Activated T-cell treated with anti-CD3 and anti-CD28 coated beads for 48 hours (primary cell): Measurements from ENCODE around the gene GDI1.
"Not testable (repeated sequence)": the region's sequence is repeated elsewhere in the genome, so short reads cannot be mapped to it uniquely, and the experiment has no call there.

ENCODE experiments used
- DNase-seq: peaks from one replicate; pipeline ENCODE4 v3.0.0-alpha.2; 2020; ENCODE audit warnings: low read depth

Gene GDI1

GRCh38 chrX:154436983-154437752 lies at the start of gene GDI1:
TSS of gene GDI1 (plus strand) at chrX:154437154. CDS start at chrX:154437255, 101 bp downstream.
- peak; percentile 43 for DNase-seq

DNA sequence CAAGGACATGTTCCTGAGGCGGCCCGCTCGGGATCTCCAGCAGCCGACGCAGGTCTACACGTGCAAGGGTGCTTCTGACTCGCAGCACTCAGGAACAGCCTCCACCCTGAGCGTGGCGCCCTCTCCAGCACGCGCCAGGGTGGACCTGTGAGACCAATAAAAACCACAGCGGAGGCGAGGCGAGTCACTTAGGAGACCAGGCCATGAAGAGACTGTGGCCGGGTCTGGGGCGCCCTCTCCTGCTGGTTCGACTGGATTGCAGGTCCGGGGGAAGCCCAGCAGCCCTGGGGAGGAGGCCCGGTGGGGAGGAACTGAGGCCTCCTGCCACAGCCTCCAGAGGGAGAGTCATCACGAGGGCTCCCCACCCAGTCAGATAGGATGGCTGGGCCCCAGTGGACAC lies 48.9 kb upstream of the GDI1 start:
- not testable (repeated sequence) for DNase-seq

- DNase-seq: not testable (repeated sequence)
These were observed 48.3 kb upstream of the GDI1 start for GRCh38 chrX:154388649-154389048.

GRCh38 chrX:154389812-154390747 lies 46.9 kb upstream of the GDI1 start:
- DNase-seq: not testable (repeated sequence)

DNA sequence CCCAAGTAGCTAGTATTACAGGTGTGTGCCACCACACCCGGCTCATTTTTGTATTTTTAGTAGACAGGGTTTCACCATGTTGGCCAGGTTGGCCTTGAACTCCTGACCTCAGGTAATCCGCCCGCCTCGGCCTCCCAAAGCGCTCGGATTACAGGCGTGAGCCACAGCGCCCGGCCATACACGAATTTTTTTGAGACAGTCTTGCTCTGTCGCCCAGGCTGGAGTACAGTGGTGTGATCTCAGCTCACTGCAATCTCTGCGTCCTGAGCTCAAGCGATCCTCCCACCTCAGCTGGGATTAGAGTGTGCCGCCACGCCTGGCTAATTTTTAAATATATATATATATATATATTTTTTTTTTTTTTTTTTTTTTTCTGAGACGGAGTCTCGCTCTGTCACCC lies 40.6 kb upstream of the GDI1 start:
- not testable (repeated sequence) for DNase-seq

DNA sequence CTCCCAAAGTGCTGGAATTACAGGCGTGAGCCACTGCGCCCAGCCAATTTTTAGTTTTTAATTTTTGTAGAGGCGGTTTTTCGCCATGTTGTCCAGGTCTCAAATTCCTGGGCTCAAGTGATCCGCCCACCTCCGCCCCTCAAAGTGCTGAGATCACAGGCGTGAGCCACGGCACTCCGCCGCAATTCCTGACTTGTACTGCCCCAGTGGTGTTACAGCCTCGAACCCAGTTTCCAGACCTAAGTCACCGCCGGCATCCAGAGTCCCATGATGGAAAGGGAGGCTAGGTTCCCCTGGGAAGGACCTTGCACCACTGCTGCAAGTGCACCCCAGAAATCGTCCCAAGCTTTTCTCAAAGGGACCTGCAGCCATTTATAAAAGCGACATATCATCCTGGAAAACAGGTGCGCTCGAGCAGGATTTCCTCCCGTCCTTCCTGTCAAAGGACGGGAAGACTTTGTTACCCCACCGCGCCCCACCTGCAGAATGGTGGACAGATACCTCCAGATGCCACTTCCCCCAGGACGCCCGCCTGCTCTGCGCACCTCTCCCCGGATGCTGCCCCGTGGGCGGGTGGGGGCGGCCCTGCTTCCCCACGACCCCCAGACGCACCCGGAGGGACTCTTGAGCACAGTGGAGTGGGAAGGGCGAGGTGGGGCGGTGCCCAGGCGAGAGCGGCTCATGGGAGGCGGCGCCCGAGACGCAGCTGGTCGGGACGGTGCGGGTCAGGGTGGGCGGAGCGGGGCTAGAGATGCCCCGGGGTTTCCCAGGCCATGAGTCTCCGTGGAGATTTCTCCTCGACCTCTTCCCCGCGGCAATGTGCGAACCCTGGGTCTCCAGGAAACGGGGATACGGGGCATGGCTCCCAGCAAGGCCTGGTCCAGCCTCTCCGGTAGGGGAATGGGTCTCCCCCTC lies 39.7 kb upstream of the GDI1 start:
- DNase-seq: peak; percentile 67

GRCh38 chrX:154397888-154398667 lies 38.9 kb upstream of the GDI1 start, which contains the start of gene RPL10:
TSS of gene RPL10 (plus strand) at chrX:154398377. CDS start at chrX:154398520, 143 bp downstream.
- DNase-seq: peak; percentile 86

- DNase-seq: peak; percentile 64
These were observed 38.1 kb upstream of the GDI1 start for GRCh38 chrX:154398668-154399526.

DNA sequence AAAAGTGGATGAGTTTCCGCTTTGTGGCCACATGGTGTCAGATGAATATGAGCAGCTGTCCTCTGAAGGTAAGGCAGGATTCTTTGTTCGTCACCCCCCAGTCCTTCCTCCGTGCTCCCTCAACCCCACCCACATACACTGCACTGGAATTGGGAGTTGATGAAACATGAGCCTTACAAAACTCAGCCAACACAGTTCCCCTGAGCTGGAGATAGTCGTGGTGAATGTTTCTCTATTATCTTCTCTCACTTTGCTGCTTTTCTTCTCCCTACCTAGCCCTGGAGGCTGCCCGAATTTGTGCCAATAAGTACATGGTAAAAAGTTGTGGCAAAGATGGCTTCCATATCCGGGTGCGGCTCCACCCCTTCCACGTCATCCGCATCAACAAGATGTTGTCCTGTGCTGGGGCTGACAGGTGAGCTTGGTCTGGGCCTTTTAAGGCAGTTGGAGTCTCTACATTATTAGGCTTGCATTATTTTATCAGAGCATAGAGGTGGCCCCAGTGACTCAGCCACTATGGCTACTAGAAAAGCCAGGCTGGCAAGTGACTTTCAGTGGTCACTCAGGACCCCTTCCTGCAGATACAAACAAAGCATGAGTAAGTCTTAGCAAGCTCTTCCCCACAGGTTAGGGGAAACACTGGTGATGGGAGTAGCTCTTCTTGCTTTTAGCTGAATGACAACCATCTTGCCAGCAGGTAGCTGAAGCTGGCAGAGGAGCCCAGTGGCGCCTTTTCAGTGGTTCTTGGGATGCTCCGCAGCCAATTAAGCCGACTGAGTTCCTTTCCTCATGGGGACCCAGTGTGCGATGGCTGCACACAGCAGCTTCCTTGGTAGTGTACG lies 37.2 kb upstream of the GDI1 start:
- no peak for DNase-seq

- not testable (repeated sequence) for DNase-seq
These were observed 36.6 kb upstream of the GDI1 start for GRCh38 chrX:154400369-154400817.

GRCh38 chrX:154401045-154401799 lies 35.7 kb upstream of the GDI1 start:
- DNase-seq: no peak

- DNase-seq: no peak
These were observed 34.9 kb upstream of the GDI1 start for GRCh38 chrX:154401918-154402621.

- DNase-seq: no peak
These were observed 34.3 kb upstream of the GDI1 start for GRCh38 chrX:154402622-154403127.

- DNase-seq: no peak
These were observed 33.8 kb upstream of the GDI1 start for GRCh38 chrX:154403192-154403591.

GRCh38 chrX:154403858-154404257 lies 33.1 kb upstream of the GDI1 start:
- no peak for DNase-seq

DNA sequence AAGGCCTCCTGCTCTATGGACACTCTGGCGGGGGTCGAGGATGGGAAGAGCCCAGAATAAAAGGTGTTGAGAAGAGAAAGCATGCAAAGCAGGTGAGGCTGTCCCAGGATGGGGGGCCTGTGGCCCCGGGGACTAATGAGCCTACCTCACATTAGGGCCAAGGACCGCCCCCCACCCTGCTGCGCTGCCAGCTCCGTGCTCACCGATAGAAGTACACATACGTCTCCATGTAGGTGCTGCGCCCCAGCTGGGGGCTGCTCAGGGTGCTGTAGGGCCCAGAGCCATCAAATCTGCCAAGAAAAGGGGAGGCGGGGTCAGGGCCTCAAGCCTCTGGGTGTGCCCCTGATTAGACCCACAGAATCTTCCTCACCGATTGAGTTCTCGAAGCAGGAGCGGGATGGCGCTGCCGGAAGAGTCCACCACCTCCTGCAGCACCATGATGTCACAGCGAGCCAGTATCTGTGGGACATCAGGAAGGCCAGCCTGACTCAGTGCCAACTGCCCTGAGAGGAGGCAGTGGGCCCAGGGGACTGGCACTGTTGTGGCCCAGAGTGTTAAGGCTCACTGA lies 32.2 kb upstream of the GDI1 start:
- no peak for DNase-seq

- DNase-seq: no peak
These were observed 28.2 kb upstream of the GDI1 start for GRCh38 chrX:154408659-154409221.
